HepG2 (cell line): ENCODE measurements around the gene NEU1. TPM values are rescaled to one million over a fixed set of nuclear protein-coding genes. Genes with fewer than 3 reads are reported as not detected.
A peak's percentile ranks its signal among the peaks of the same experiment; 100 is the strongest.

ENCODE experiments used
- AKAP8 ChIP-seq: sonication (generic); formaldehyde crosslinking; IDR thresholded peaks from 2 replicates; pipeline ENCODE4 v1.5.1; 2020; ENCODE audit warnings: mild to moderate bottlenecking, missing genetic modification reagents
- ARID2 ChIP-seq: sonication (generic); formaldehyde crosslinking; IDR thresholded peaks from 2 replicates; pipeline ENCODE4 v1.8.1; 2022; ENCODE audit warnings: mild to moderate bottlenecking, missing genetic modification reagents, borderline replicate concordance
- CEBPG ChIP-seq: IDR thresholded peaks from 2 replicates; pipeline ENCODE4 v1.6.1; 2016
- FOXA3 ChIP-seq: IDR thresholded peaks from 2 replicates; pipeline ENCODE4 v1.6.1; 2016; ENCODE audit warnings: missing genetic modification reagents, missing compliant biosample characterization
- MAFF ChIP-seq: IDR thresholded peaks from 2 replicates; pipeline ENCODE4 v1.6.1; 2011; ENCODE audit warnings: low read depth, low read length, improper control_type of control experiment
- NPAS2 ChIP-seq: sonication (generic); formaldehyde crosslinking; IDR thresholded peaks from 2 replicates; pipeline ENCODE4 v1.8.0; 2022; ENCODE audit warnings: mild to moderate bottlenecking, missing genetic modification reagents, borderline replicate concordance
- NR2F2 ChIP-seq: IDR thresholded peaks from 2 replicates; pipeline ENCODE4 v1.6.1; 2012; ENCODE audit warnings: low read depth, inconsistent platforms, borderline replicate concordance
- U2AF2 ChIP-seq: fragments of 200-400 bp; formaldehyde crosslinking; IDR thresholded peaks from 2 replicates; pipeline ENCODE4 v1.6.1; 2017; ENCODE audit warnings: low read depth, mild to moderate bottlenecking, low read length
- ZBTB38 ChIP-seq: sonication (generic); formaldehyde crosslinking; IDR thresholded peaks from 2 replicates; pipeline ENCODE4 v1.5.1; 2020; ENCODE audit warnings: mild to moderate bottlenecking, missing genetic modification reagents
- ZC3H13 ChIP-seq: sonication (generic); formaldehyde crosslinking; IDR thresholded peaks from 2 replicates; pipeline ENCODE4 v1.8.1; 2023; ENCODE audit warnings: mild to moderate bottlenecking, missing genetic modification reagents, moderate library complexity
- ZNF121 ChIP-seq: sonication (generic); formaldehyde crosslinking; IDR thresholded peaks from 2 replicates; pipeline ENCODE4 v1.5.0; 2020; ENCODE audit warnings: mild to moderate bottlenecking, missing genetic modification reagents
- ZNF567 ChIP-seq: sonication (generic); formaldehyde crosslinking; IDR thresholded peaks from 2 replicates; pipeline ENCODE4 v1.8.1; 2023; ENCODE audit warnings: mild to moderate bottlenecking, missing genetic modification reagents, borderline replicate concordance
- ZNF607 ChIP-seq: sonication (generic); formaldehyde crosslinking; IDR thresholded peaks from 2 replicates; pipeline ENCODE4 v1.5.1; 2020; ENCODE audit warnings: missing genetic modification reagents, mild to moderate bottlenecking, borderline replicate concordance
- polyA plus RNA-seq, 8 experiments: library from polyadenylated mRNA; depleted of rRNA in 3 of 8; stranded (reverse) in 7 of 8; unstranded in 1 of 8; fragments of >200 nt; fragmentation: Illumina TruSeq in 4 of 8; extraction: Trizol in 4 of 8; gene quantifications; 2 replicates each; pipeline versions ENCODE4 v1.2.1 to v1.2.3, GENCODE V29; 2011 to 2016; ENCODE audit warnings: low read depth in 4 of 8, missing spikeins in 1 of 8, mixed read lengths in 1 of 8; ENCODE audit not compliant: insufficient read depth in 1 of 8
- total RNA-seq, 5 experiments: library from RNA; depleted of rRNA; stranded (reverse); fragments of >200 nt; fragmentation: Illumina TruSeq; extraction: Trizol; gene quantifications; 2 replicates each; pipeline ENCODE4 v1.2.3, GENCODE V29; 2016; ENCODE audit warnings: low read depth in 1 of 5
- TF ChIP-seq, protein P1 (sequence below): IDR thresholded peaks from 2 replicates; pipeline ENCODE4 v1.6.1; 2018; ENCODE audit warnings: missing genetic modification reagents
- TF ChIP-seq, protein P2 (sequence below): sonication (generic); formaldehyde crosslinking; IDR thresholded peaks from 2 replicates; pipeline ENCODE4 v1.4.0; 2020; ENCODE audit warnings: missing genetic modification reagents
- TF ChIP-seq, protein P3 (sequence below): sonication (generic); formaldehyde crosslinking; IDR thresholded peaks from 2 replicates; pipeline ENCODE4 v1.4.0; 2020; ENCODE audit warnings: missing genetic modification reagents, borderline replicate concordance
- TF ChIP-seq, protein P4 (sequence below): sonication (generic); formaldehyde crosslinking; IDR thresholded peaks from 2 replicates; pipeline ENCODE4 v1.5.0; 2020; ENCODE audit warnings: missing genetic modification reagents, mild to moderate bottlenecking, borderline replicate concordance

Gene NEU1
- total and polyA plus RNA-seq, 2 of the 13 experiments (the other 11 are each of a cell fraction or from before 2014, with no cell fraction given) = 215 to 297 TPM

DNA sequence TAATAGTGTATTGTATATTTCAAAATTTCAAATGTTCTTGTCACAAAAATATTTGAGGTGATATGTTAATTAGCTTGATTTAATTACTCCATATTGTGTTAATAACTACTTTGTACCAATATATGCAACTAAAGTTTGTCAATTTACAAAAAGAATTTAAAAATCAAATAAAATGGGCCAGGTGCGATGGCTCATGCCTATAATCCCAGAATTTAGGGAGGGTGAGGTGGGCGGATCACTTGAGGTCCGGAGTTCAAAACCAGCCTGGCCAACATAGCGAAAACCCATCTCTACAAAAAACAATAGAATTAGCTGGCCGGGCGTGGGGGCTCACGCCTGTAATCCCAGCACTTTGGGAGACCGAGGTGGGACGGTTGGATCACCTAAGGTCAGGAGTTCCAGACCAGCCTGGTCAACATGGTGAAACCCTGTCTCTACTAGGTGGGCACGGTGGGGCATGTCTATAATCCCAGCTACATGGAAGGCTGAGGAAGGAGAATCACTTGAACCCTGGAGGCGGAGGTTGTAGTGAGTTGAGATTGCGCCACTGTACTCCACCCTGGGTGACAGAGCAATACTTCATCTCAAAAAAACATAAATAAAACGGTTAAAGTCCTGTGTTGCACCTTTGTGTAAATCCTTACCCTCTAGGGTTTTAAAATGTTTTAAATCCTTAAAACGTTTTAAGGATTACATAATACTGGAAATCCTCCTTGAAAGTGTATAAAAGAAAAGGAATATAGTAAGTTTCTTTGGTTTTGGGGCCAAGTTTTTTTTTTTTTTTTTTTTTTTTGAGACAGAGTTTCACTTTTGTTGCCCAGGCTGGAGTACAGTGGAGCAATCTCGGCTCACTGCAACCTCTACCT lies 31.0 kb downstream of the NEU1 start (continued):
- TF ChIP-seq, protein P1, sequence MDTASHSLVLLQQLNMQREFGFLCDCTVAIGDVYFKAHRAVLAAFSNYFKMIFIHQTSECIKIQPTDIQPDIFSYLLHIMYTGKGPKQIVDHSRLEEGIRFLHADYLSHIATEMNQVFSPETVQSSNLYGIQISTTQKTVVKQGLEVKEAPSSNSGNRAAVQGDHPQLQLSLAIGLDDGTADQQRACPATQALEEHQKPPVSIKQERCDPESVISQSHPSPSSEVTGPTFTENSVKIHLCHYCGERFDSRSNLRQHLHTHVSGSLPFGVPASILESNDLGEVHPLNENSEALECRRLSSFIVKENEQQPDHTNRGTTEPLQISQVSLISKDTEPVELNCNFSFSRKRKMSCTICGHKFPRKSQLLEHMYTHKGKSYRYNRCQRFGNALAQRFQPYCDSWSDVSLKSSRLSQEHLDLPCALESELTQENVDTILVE (CRISPR knock-in tag) = no peak
- TF ChIP-seq ZBTB38 (CRISPR knock-in tag) (peak; percentile 51; the same call in 1 of the 2 replicates), ARID2 (CRISPR knock-in tag) (0 out of 2 replicates have a peak, but pooled peaks have one; percentile 30), ZNF121 (CRISPR knock-in tag) (peak; percentile 31; the same call in 1 of the 2 replicates), MAFF (no peak), ZNF567 (CRISPR knock-in tag) (0 out of 2 replicates have a peak, but pooled peaks have one; percentile 50), ZNF607 (CRISPR knock-in tag) (no peak), CEBPG (CRISPR knock-in tag) (0 out of 2 replicates have a peak, but pooled peaks have one; percentile 26), NPAS2 (CRISPR knock-in tag) (no peak), ZC3H13 (CRISPR knock-in tag) (peak; percentile 87), NR2F2 (0 out of 2 replicates have a peak, but pooled peaks have one; percentile 22), AKAP8 (CRISPR knock-in tag) (no peak), U2AF2 (no peak), FOXA3 (CRISPR knock-in tag) (no peak)
- TF ChIP-seq, protein P2, sequence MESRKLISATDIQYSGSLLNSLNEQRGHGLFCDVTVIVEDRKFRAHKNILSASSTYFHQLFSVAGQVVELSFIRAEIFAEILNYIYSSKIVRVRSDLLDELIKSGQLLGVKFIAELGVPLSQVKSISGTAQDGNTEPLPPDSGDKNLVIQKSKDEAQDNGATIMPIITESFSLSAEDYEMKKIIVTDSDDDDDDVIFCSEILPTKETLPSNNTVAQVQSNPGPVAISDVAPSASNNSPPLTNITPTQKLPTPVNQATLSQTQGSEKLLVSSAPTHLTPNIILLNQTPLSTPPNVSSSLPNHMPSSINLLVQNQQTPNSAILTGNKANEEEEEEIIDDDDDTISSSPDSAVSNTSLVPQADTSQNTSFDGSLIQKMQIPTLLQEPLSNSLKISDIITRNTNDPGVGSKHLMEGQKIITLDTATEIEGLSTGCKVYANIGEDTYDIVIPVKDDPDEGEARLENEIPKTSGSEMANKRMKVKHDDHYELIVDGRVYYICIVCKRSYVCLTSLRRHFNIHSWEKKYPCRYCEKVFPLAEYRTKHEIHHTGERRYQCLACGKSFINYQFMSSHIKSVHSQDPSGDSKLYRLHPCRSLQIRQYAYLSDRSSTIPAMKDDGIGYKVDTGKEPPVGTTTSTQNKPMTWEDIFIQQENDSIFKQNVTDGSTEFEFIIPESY (CRISPR knock-in tag) = no peak
- TF ChIP-seq, protein P3, sequence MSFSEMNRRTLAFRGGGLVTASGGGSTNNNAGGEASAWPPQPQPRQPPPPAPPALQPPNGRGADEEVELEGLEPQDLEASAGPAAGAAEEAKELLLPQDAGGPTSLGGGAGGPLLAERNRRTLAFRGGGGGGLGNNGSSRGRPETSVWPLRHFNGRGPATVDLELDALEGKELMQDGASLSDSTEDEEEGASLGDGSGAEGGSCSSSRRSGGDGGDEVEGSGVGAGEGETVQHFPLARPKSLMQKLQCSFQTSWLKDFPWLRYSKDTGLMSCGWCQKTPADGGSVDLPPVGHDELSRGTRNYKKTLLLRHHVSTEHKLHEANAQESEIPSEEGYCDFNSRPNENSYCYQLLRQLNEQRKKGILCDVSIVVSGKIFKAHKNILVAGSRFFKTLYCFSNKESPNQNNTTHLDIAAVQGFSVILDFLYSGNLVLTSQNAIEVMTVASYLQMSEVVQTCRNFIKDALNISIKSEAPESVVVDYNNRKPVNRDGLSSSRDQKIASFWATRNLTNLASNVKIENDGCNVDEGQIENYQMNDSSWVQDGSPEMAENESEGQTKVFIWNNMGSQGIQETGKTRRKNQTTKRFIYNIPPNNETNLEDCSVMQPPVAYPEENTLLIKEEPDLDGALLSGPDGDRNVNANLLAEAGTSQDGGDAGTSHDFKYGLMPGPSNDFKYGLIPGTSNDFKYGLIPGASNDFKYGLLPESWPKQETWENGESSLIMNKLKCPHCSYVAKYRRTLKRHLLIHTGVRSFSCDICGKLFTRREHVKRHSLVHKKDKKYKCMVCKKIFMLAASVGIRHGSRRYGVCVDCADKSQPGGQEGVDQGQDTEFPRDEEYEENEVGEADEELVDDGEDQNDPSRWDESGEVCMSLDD (CRISPR knock-in tag) = no peak
- TF ChIP-seq, protein P4, sequence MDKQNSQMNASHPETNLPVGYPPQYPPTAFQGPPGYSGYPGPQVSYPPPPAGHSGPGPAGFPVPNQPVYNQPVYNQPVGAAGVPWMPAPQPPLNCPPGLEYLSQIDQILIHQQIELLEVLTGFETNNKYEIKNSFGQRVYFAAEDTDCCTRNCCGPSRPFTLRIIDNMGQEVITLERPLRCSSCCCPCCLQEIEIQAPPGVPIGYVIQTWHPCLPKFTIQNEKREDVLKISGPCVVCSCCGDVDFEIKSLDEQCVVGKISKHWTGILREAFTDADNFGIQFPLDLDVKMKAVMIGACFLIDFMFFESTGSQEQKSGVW (CRISPR knock-in tag) = no peak
